A673 (cell line): ENCODE data around the gene SLC16A5. TPM values are rescaled to one million over a fixed set of nuclear protein-coding genes. Genes with fewer than 3 reads are reported as not detected.
A peak's percentile ranks its signal among the peaks of the same experiment; 100 is the strongest.

Experiments used
- BruUV-seq: library from RNA; stranded (reverse); fragments of 400-500 nt; replicated peaks from 2 replicates; lab custom pipeline; 2021; lab: Mats Ljungman, UMichigan
- CTCF ChIA-PET: fragments of 300-600 bp; sonication (Branson Sonifier 250); formaldehyde crosslinking; loops from one replicate; lab custom pipeline; 2022; ENCODE audit warnings: antibody characterized with exemption; lab: Charles Lee
- POLR2A ChIA-PET: fragments of 300-600 bp; sonication (Branson Sonifier 250); formaldehyde crosslinking; loops from one replicate; lab custom pipeline; 2022; ENCODE audit warnings: antibody characterized with exemption; ENCODE audit not compliant: low non-redundant PET; lab: Charles Lee
- DNase-seq: peaks from one replicate; pipeline ENCODE4 v3.0.0-alpha.2; 2015; ENCODE audit warnings: low spot score
- H3K27ac ChIP-seq: fragments of 200-600 bp; sonication (generic); 2 replicates; pipeline ENCODE4 v1.5.1; 2016; ENCODE audit warnings: mixed run types, low read depth, mild to moderate bottlenecking, mixed read lengths, antibody characterized with exemption, low read length; ENCODE audit not compliant: poor library complexity, severe bottlenecking
- H3K27me3 ChIP-seq: fragments of 200-600 bp; sonication (generic); replicated peaks from 2 replicates; pipeline ENCODE4 v1.6.1; 2017; ENCODE audit warnings: mixed run types, low read depth, mild to moderate bottlenecking, mixed read lengths, antibody characterized with exemption, low read length; ENCODE audit not compliant: insufficient read depth, poor library complexity
- H3K36me3 ChIP-seq: fragments of 200-600 bp; sonication (generic); 2 replicates; pipeline ENCODE4 v1.6.1; 2016; ENCODE audit warnings: mixed run types, mild to moderate bottlenecking, mixed read lengths, antibody characterized with exemption, low read length; ENCODE audit not compliant: insufficient read depth, poor library complexity, severe bottlenecking
- H3K4me1 ChIP-seq: fragments of 200-600 bp; sonication (generic); 2 replicates; pipeline ENCODE4 v1.6.1; 2017; ENCODE audit warnings: mixed run types, mild to moderate bottlenecking, mixed read lengths, antibody characterized with exemption, low read length; ENCODE audit not compliant: insufficient read depth, poor library complexity, severe bottlenecking
- H3K4me3 ChIP-seq: fragments of 200-600 bp; sonication (generic); 2 replicates; pipeline ENCODE4 v1.5.1; 2016; ENCODE audit warnings: low read depth, mixed run types, mild to moderate bottlenecking, mixed read lengths, low read length; ENCODE audit not compliant: poor library complexity, severe bottlenecking
- H3K9me3 ChIP-seq: fragments of 200-600 bp; sonication (generic); 2 replicates; pipeline ENCODE4 v1.6.1; 2016; ENCODE audit warnings: mixed run types, low read depth, mild to moderate bottlenecking, mixed read lengths, antibody characterized with exemption, low read length; ENCODE audit not compliant: poor library complexity, severe bottlenecking
- EZH2 ChIP-seq: fragments of 200-600 bp; sonication (generic); IDR thresholded peaks from 2 replicates; pipeline ENCODE4 v1.6.1; 2017; ENCODE audit warnings: borderline replicate concordance, low read depth, mild to moderate bottlenecking, mixed read lengths, antibody characterized with exemption, low read length; ENCODE audit not compliant: poor library complexity, severe bottlenecking
- intact Hi-C: fragments of 100-400 bp; cut with micrococcal nuclease; formaldehyde crosslinking; loops from one replicate; pipeline ENCODE4 v1.10.0; 2022; ENCODE audit not compliant: unreplicated experiment
- total RNA-seq: library from RNA; stranded (reverse); gene quantifications from 2 replicates; pipeline ENCODE4 v1.2.3, GENCODE V29; 2021
- TF ChIP-seq, protein P1 (sequence below): fragments of 300-800, 200-600 bp; sonication (generic); conservative IDR thresholded peaks from 2 replicates; pipeline ENCODE4 v1.5.1; 2017; ENCODE audit warnings: low read depth, mild to moderate bottlenecking, antibody characterized with exemption, low read length, moderate library complexity, mixed read lengths

Gene SLC16A5
- total RNA-seq, 1 experiment from 2014 or later = 0.80 TPM

DNA sequence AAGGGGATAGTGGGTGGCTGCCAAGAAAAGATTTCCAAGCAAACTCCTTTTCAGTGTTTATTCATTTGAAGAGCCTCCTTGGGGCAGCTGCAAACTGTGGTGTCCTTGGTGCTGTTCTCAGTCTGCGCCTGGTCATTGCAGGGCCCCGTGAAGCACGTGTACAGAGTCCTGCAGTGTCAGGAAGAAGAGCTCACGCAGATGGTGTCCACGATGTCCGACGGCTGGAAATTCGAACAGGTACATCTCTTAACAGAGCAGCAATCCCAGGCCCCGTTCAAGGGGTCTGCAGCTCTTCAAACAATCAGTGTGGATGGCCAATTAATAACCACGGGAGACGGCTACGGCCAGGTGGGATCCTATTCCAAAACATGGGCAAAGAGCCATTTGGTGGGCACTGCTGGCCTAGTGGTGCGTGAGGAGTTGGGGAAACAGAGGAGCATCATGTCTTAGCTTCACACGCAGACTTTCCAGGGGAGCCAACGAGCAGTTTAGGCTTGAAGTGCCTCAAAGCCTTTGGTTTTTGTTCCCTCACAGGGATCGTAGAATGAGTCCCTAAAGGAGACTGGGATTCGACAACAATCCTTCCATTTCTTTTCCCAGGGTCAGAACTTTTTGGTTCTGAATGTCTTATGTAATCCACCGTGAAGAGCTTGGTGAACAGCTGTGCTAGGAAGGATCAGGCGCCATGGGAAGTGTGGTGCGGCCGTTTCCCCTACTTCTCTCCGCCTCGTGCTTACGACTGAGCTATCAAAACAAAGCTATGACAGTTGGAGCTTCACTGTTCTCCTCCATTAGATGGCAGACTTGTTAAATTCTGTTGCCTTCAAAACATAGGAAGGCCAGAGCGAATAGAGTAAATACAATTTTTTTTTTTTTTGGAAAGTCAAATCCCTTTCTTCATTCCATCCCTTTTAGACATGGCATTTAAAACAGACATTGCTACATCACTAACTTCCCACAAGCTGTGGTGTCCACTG, 28.1 kb upstream of the SLC16A5 start:
- no peaks in the 10 kb centered on the region for H3K9me3 ChIP-seq
- no peaks in the 10 kb centered on the region for H3K4me1 ChIP-seq
- POLR2A ChIA-PET = no interaction called here
- intact Hi-C loops = no loop called here
- peaks cover 43% of the 10 kb centered on the region for H3K36me3 ChIP-seq
- BruUV-seq = no TSS peak
- no peak for TF ChIP-seq EZH2
- TF ChIP-seq, protein P1, sequence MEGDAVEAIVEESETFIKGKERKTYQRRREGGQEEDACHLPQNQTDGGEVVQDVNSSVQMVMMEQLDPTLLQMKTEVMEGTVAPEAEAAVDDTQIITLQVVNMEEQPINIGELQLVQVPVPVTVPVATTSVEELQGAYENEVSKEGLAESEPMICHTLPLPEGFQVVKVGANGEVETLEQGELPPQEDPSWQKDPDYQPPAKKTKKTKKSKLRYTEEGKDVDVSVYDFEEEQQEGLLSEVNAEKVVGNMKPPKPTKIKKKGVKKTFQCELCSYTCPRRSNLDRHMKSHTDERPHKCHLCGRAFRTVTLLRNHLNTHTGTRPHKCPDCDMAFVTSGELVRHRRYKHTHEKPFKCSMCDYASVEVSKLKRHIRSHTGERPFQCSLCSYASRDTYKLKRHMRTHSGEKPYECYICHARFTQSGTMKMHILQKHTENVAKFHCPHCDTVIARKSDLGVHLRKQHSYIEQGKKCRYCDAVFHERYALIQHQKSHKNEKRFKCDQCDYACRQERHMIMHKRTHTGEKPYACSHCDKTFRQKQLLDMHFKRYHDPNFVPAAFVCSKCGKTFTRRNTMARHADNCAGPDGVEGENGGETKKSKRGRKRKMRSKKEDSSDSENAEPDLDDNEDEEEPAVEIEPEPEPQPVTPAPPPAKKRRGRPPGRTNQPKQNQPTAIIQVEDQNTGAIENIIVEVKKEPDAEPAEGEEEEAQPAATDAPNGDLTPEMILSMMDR = peak; percentile 40
- H3K27me3 ChIP-seq = no peaks in the 10 kb centered on the region
- no peak overlapping the region for H3K4me3 ChIP-seq
- CTCF ChIA-PET = interaction anchor here (0.6 to 0.7 kb wide), 2 partner anchors 19 to 180 kb away, joined by 3 to 5 read pairs; no protein-coding TSS in a partner anchor
- peak; percentile 35 for DNase-seq
- no peak overlapping the region for H3K27ac ChIP-seq

DNA sequence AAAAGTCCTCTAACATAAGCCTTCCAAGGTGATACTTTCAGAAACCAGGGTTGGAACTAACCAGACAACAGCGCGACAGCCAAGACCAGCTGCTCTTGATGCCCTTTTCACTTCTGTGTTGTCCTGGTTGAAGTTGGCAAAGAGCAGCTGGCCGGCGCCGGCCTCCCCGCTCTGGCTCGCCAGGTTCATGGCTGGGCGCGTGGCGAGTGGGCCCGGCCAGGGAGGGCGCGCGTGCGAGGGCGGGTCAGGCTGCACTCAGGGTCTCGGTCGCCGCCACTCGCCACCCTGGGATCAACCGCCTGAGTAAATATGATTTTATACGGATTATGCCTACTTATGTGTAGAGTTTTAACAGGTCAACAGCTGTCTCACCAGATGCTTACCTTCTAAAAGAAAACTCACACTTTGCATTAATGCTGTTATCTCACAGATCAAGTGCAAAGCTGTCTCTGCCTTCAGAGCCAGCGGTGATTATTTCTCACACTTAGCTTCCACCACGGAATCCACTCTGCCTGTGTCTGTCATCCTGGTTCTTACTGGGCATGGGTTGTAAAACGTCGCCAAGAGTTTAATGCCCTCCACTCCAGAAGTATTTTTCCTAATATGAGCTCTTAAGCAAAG, 27.2 kb upstream of the SLC16A5 start:
- DNase-seq = no peak
- TF ChIP-seq, protein P1 = no peak
- no peak for TF ChIP-seq EZH2
- CTCF ChIA-PET = interaction anchor here (0.6 kb wide), 1 partner anchor 18 kb away, joined by 5 read pairs; no protein-coding TSS in a partner anchor

DNA sequence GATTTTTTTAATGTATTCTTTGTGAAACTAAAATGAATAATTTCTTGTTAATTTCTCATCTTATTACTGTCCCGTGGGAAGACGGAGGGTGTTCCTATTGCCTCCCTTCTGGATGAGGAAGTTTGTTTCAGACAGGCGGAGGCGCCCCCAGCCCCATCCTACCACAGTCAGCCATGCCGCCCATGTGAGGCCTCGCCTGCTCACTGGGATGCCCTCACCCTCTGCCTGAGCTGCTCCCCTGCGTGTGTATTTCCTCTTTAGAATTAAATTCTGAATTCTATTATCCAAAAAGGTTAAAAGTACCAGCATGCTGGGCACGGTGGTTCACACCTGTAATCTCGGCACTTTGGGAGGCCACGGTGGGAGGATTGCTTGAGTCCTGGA, 26.7 kb upstream of the SLC16A5 start:
- TF ChIP-seq, protein P1 = no peak
- no peak for TF ChIP-seq EZH2

More for the DNA sequence above, 27.2 kb upstream of the SLC16A5 start:
- Histone ChIP-seq H3K27ac (no peak overlapping the region), H3K4me1 (no peaks in the 10 kb centered on the region), H3K9me3 (no peaks in the 10 kb centered on the region), H3K4me3 (no peak overlapping the region), H3K36me3 (peaks cover 40% of the 10 kb centered on the region), H3K27me3 (no peaks in the 10 kb centered on the region)
- POLR2A ChIA-PET = no interaction called here
- intact Hi-C loops = no loop called here
- no TSS peak for BruUV-seq

More for the DNA sequence above, 26.7 kb upstream of the SLC16A5 start:
- H3K4me3 ChIP-seq = no peak overlapping the region
- no peaks in the 10 kb centered on the region for H3K4me1 ChIP-seq
- H3K36me3 ChIP-seq = peaks cover 40% of the 10 kb centered on the region
- H3K27ac ChIP-seq = no peak overlapping the region
- DNase-seq = no peak
- ChIA-PET POLR2A (no interaction called here), CTCF (no interaction called here)
- intact Hi-C loops = no loop called here
- no peaks in the 10 kb centered on the region for H3K27me3 ChIP-seq
- BruUV-seq = no TSS peak
- no peaks in the 10 kb centered on the region for H3K9me3 ChIP-seq
